AG09309 (cell line): ENCODE results near the gene GTPBP4.

Experiments used
- DNase-seq: peaks from one replicate; pipeline ENCODE4 v3.0.0-alpha.2; 2010; ENCODE audit warnings: low read depth
- H3K4me3 ChIP-seq: 2 replicates; pipeline ENCODE4 v1.5.1; 2011; ENCODE audit warnings: mild to moderate bottlenecking, low read depth, low read length, moderate library complexity; ENCODE audit not compliant: control insufficient read depth
- TF ChIP-seq, protein P1 (sequence below): IDR thresholded peaks from 2 replicates; pipeline ENCODE4 v1.5.1; 2011; ENCODE audit warnings: mild to moderate bottlenecking, low read depth, low read length, inconsistent platforms; ENCODE audit not compliant: insufficient read depth, control insufficient read depth; ENCODE audit errors: missing control alignments

GTPBP4 gene

DNA sequence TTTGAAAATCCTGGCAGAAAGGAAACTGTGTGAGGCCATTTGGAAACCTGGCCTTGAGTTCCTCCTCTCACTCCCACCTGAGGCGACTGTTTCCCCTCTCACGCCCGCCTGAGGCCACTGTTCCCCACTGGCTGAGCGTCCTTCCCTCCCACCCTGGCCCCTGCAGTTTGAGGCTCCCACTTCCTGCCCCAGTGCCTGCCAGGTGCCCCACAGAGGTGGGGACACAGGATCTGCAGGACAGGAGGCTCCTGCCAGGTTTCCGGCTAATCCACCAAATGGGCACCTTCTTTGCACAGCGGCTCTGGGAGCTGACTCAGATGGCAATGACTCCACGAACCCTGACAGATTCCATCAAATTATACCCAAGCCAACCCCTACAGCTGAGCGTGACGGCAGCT is 32.4 kb upstream of the GTPBP4 start:
- TF ChIP-seq, protein P1, sequence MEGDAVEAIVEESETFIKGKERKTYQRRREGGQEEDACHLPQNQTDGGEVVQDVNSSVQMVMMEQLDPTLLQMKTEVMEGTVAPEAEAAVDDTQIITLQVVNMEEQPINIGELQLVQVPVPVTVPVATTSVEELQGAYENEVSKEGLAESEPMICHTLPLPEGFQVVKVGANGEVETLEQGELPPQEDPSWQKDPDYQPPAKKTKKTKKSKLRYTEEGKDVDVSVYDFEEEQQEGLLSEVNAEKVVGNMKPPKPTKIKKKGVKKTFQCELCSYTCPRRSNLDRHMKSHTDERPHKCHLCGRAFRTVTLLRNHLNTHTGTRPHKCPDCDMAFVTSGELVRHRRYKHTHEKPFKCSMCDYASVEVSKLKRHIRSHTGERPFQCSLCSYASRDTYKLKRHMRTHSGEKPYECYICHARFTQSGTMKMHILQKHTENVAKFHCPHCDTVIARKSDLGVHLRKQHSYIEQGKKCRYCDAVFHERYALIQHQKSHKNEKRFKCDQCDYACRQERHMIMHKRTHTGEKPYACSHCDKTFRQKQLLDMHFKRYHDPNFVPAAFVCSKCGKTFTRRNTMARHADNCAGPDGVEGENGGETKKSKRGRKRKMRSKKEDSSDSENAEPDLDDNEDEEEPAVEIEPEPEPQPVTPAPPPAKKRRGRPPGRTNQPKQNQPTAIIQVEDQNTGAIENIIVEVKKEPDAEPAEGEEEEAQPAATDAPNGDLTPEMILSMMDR: no peak
- DNase-seq: no peak
- no peak overlapping the region for H3K4me3 ChIP-seq

DNA sequence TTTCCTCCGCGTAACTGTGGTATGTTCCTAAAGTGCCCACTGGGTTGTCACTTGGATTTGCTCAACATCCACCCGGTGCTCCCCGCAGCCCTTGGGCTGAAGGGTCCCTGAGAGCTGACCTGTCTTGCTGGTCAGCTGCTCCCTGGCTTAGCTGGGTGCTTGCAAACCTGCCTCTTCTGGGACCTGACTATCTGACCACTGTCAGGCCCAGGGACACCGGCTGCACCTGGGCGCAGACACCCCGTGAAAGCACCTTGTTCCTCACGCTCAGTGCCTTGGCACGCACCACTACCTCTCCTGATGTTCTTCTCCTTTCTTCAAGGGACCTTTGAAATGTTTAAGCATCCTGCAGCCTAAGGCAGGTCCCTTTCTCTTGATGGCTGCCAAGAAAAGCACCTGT is 30.1 kb upstream of the GTPBP4 start:
- TF ChIP-seq, protein P1: no peak
- H3K4me3 ChIP-seq: no peak overlapping the region
- DNase-seq: no peak

- no peak for DNase-seq
- no peak overlapping the region for H3K4me3 ChIP-seq
- TF ChIP-seq, protein P1: no peak
These were observed 29.4 kb upstream of the GTPBP4 start for GRCh38 chr10:958856-959255.

DNA sequence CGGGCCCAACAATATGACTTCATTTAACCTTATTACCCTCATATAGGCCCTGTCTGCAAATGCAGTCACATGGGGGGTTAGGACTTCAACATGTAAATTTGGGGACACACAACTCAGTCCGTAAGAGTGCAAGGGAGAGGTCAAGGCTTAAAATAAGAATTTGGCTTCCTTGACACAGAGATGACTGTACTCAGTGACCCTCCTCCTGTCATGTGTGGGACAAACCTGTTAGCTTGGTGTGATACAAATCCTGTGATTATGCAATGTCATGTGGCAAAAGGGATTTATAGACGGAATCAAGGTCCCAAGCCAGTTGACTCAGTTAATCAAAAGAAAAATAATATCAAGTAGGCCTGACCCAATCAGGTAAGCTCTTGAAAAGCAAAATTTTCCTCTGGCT is 25.9 kb upstream of the GTPBP4 start:
- no peak for DNase-seq
- no peak overlapping the region for H3K4me3 ChIP-seq
- TF ChIP-seq, protein P1: no peak

- TF ChIP-seq, protein P1: no peak
- no peak overlapping the region for H3K4me3 ChIP-seq
- DNase-seq: no peak
These were observed 25.0 kb upstream of the GTPBP4 start for GRCh38 chr10:963186-963585.

GRCh38 chr10:963655-964054 is 24.6 kb upstream of the GTPBP4 start:
- TF ChIP-seq, protein P1: no peak
- H3K4me3 ChIP-seq: no peak overlapping the region
- DNase-seq: no peak
